ENCODE results near the gene CDC14A. TPM values are rescaled to one million over a fixed set of nuclear protein-coding genes. Genes with fewer than 3 reads are reported as not detected.

The CDC14A gene
- total RNA-seq, 1 donor from 2014 or later = 2.3 TPM

- H3K27me3 Mint-ChIP-seq (ENCODE audit: low read depth) = no peaks in the 10 kb centered on the region
- DNase-seq (ENCODE audit: low spot score) = no peak
- peaks cover 9% of the 10 kb centered on the region for H3K9me3 Mint-ChIP-seq (ENCODE audit: low read depth)
- H3K4me3 Mint-ChIP-seq (ENCODE audit: unreplicated experiment) = no peak overlapping the region
- no peak for TF ChIP-seq CTCF (IDR thresholded peaks at IDR 0.05)
- peaks cover 12% of the 10 kb centered on the region for H3K4me1 Mint-ChIP-seq (ENCODE audit: low read depth)
- no peak overlapping the region for H3K27ac Mint-ChIP-seq (ENCODE audit: unreplicated experiment)
- peaks cover 5% of the 10 kb centered on the region for H3K36me3 Mint-ChIP-seq (ENCODE audit: low read depth)
Measured at GRCh38 chr1:100320311-100321099, 31.8 kb upstream of the CDC14A start.

DNA sequence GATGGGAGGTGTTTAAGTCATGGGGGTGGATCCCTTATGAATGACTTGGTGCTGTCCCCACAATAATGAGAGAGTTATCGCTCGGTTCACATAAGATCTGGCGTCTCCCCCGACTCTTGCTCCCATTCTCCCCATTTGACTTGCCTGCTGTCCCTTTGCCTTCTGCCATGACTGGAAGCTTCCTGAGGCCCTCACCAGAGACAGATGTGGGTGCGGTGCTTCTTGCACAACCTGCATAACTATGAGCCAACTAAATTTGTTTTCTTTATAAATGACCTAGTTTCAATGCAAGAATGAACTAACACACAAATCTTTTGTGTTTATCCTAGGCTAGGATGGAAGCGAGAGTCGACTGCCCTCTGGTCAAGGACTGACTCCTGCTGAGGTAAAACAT is 31.2 kb upstream of the CDC14A start:
- Mint-ChIP-seq H3K9me3 (ENCODE audit: low read depth) (peaks cover 9% of the 10 kb centered on the region), H3K4me3 (ENCODE audit: unreplicated experiment) (no peak overlapping the region), H3K27ac (ENCODE audit: unreplicated experiment) (no peak overlapping the region), H3K4me1 (ENCODE audit: low read depth) (peaks cover 12% of the 10 kb centered on the region), H3K27me3 (ENCODE audit: low read depth) (no peaks in the 10 kb centered on the region), H3K36me3 (ENCODE audit: low read depth) (peaks cover 5% of the 10 kb centered on the region)
- DNase-seq (ENCODE audit: low spot score) = no peak
- TF ChIP-seq CTCF (IDR thresholded peaks at IDR 0.05) = no peak

DNA sequence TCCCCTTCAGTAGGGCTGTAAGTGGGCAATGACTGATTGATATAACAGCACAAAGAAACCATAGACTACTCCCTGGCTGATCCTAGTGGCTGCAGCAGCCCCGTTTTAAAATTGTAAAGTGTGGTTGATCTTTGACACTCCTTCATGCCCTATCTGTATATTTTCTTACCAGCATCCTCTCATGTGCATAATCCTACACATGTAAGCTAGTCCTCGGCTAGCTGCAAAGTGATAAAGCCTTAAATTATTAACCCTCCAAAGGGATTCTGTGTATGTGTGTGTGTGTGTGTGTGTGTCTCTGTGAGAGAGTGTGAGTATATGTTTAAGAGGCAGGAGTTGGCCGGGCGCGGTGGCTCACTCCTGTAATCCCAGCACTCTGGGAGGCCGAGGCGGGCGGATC is 30.8 kb upstream of the CDC14A start:
- Mint-ChIP-seq H3K36me3 (ENCODE audit: low read depth) (peaks cover 5% of the 10 kb centered on the region), H3K4me1 (ENCODE audit: low read depth) (peaks cover 12% of the 10 kb centered on the region), H3K4me3 (ENCODE audit: unreplicated experiment) (no peak overlapping the region), H3K27me3 (ENCODE audit: low read depth) (no peaks in the 10 kb centered on the region), H3K9me3 (ENCODE audit: low read depth) (peaks cover 9% of the 10 kb centered on the region), H3K27ac (ENCODE audit: unreplicated experiment) (no peak overlapping the region)
- no peak for TF ChIP-seq CTCF (IDR thresholded peaks at IDR 0.05)
- DNase-seq (ENCODE audit: low spot score) = no peak

DNA sequence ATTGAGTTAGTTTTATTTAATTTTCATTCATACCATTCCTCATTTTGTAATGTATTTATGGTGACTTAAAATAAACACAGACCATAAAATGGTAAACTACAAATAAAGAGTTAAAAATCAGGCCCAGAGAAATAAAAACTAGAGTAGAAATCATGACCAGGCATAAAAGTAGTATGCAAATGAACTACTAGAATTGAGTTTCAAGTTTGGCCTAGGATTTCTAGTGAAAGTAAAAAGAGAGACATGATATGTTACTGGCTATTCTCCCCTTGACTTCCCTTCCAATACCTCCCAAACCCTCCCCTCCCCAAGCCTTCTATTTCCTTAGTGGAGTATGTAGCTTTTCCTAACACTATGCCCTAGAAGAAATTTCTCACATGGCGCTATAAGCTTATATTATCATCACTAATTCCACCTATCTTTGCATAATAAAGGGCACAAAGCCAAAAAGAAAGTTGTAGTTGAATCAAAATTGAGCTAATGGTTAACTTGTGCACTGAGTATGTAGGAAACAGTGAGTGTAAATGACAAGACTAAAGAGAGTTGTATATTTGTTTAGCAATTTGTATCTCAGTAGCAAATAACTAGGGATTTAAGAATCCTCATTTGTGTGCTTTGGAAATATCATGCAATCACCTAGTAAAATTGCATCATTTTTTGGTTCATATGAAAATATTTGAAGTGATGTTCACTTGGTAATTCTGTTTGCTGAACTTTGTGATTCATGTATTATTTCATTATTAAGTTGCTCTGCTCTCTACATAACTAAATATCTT is 29.7 kb upstream of the CDC14A start:
- TF ChIP-seq CTCF (IDR thresholded peaks at IDR 0.05) = no peak
- H3K27me3 Mint-ChIP-seq (ENCODE audit: low read depth) = peaks cover 3% of the 10 kb centered on the region
- H3K4me3 Mint-ChIP-seq (ENCODE audit: unreplicated experiment) = no peak overlapping the region
- peaks cover 9% of the 10 kb centered on the region for H3K9me3 Mint-ChIP-seq (ENCODE audit: low read depth)
- no peak for DNase-seq (ENCODE audit: low spot score)
- H3K36me3 Mint-ChIP-seq (ENCODE audit: low read depth) = peaks cover 5% of the 10 kb centered on the region
- peak overlapping the region; percentile 19 for H3K27ac Mint-ChIP-seq (ENCODE audit: unreplicated experiment)
- peaks cover 12% of the 10 kb centered on the region for H3K4me1 Mint-ChIP-seq (ENCODE audit: low read depth)

- Mint-ChIP-seq H3K27ac (ENCODE audit: unreplicated experiment) (no peak overlapping the region), H3K27me3 (ENCODE audit: low read depth) (peaks cover 6% of the 10 kb centered on the region), H3K4me3 (ENCODE audit: unreplicated experiment) (no peak overlapping the region), H3K4me1 (ENCODE audit: low read depth) (peaks cover 12% of the 10 kb centered on the region), H3K36me3 (ENCODE audit: low read depth) (peaks cover 5% of the 10 kb centered on the region), H3K9me3 (ENCODE audit: low read depth) (peaks cover 9% of the 10 kb centered on the region)
- TF ChIP-seq CTCF (IDR thresholded peaks at IDR 0.05) = no peak
- DNase-seq (ENCODE audit: low spot score) = no peak
Measured at GRCh38 chr1:100323419-100324106, 28.7 kb upstream of the CDC14A start.

All from chondrocyte (in vitro differentiated cells).